ENCODE data around the gene TSPEAR.

DNA sequence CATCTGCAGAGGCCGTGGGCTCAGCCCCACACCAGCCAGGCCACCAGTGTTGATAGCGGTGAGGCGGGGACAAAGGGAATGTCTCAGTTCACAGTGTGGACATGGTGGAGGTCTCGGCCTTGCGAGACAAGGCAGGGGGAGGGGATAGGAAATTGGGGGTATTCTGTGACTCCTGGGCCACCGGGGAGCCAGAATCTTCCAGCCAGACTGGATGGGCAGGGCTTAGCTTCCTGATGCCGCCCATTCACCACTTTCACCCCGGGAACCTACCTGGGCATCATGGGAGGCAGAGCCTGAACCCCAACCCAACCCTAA is 251.0 kb downstream of the TSPEAR start:
- TF ChIP-seq, protein P1, sequence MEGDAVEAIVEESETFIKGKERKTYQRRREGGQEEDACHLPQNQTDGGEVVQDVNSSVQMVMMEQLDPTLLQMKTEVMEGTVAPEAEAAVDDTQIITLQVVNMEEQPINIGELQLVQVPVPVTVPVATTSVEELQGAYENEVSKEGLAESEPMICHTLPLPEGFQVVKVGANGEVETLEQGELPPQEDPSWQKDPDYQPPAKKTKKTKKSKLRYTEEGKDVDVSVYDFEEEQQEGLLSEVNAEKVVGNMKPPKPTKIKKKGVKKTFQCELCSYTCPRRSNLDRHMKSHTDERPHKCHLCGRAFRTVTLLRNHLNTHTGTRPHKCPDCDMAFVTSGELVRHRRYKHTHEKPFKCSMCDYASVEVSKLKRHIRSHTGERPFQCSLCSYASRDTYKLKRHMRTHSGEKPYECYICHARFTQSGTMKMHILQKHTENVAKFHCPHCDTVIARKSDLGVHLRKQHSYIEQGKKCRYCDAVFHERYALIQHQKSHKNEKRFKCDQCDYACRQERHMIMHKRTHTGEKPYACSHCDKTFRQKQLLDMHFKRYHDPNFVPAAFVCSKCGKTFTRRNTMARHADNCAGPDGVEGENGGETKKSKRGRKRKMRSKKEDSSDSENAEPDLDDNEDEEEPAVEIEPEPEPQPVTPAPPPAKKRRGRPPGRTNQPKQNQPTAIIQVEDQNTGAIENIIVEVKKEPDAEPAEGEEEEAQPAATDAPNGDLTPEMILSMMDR (IDR thresholded peaks at IDR 0.05): no peak
- no peak for TF ChIP-seq EZH2 (IDR thresholded peaks at IDR 0.05; ENCODE audit: borderline replicate concordance, insufficient read depth, low read depth, low read length, poor library complexity, severe bottlenecking)

Measured in B cell (primary cell).